ENCODE measurements around the gene RANBP10.
"Not testable (repeated sequence)": the region's sequence is repeated elsewhere in the genome, so short reads cannot be mapped to it uniquely, and the experiment has no call there.

The RANBP10 gene

DNA sequence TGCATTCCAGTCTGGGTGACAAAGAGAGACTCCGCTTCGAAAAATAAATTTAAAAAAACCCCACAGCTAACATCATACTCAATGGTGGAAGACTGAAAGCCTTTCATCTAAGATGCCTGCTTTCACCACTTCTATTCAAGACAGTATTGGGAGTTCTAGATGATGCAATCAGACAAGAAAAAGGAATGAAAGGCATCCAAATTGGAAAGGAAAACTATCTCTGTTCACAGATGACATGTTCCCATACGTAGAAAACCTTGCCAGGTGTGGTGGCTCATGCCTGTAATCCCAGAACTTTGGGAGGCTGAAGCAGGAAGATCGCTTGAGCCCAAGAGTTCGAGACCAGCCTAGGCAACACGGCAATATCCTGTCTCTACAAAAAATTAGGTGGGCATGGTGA is 31.1 kb downstream of the RANBP10 start:
- no peak for DNase-seq

GRCh38 chr16:67774457-67774853 is 31.9 kb downstream of the RANBP10 start:
- DNase-seq: no peak

DNA sequence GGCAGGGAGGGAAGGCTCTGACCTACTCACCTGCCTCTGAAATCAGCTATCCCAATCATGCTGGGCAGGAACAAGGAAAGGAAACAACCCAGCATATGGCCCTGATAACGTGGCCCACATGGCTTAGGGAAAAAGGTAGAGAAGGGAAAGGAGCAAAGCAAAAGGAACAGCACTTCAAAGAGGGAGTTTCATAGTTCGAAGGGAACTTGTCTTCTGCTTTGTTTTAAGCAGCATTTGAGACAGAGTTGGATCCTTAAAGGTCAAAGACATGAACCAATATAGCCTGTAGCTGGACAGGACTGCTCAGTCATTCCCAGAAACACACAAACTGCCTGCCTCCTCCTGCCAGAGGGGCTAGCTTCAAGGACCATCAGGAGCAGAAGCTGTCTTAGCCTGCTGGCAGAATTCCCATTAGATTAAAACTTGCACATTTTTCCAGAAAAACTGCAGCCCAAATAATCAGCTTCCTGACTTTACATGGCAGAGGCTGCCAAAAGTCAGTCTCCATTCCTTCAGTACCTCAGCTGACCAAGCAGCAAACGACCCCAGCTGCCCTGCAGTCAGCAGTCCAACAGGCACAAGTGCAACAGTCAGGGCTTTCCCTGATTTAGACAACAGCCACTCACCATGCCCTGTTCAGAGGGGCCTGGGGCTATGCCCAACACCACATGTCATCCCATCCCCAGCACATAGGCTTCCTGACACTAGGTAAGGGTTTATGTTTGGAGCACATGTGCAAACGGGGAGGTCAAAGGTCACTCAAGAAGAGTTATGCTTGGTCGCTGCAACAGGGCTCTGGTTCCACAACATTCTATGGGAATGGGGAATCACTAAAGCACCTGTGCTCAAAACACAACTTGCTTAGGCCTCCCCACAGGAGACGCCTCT is 32.5 kb downstream of the RANBP10 start:
- no peak for DNase-seq

DNA sequence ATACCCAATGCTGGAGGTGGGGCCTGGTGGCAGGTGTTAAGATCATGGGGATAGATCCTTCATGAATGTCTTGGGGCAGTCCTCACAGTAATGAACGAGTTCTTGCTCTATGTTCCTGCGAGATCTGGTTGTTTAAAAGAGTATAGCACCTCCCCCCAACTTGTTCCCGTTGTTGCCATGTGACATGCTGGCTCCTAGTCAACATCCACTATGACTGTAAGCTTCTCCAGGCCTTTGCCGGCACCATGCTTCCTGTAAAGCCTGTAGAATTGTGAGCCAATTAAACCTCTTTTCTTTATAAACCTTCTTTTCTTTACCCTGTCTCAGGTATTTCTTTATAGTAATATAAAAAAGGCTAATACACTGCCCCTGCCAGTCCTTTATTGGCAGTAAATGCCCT is 33.3 kb downstream of the RANBP10 start:
- DNase-seq: no peak

- no peak for DNase-seq
These were observed 35.9 kb downstream of the RANBP10 start for GRCh38 chr16:67770346-67770991.

GRCh38 chr16:67767953-67768352 is 38.4 kb downstream of the RANBP10 start:
- no peak for DNase-seq

DNA sequence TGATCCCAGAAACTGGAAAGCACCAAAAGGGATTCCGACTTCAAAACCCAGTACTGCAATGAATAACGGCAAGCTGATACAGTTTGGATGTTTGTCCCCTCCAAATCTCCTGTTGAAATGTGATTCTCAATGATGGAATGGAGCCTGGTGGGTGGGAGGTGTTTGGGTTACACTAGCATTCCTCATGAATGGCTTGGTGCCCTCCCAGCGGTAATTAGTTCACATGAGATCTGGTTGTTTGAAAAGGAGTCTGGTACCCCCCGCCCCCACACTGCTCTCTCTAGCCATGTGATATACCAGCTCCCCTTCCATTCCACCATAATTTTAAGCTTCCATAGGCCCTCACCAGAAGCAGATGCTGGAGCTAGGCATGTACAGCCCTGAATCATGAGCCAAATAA is 40.1 kb downstream of the RANBP10 start:
- no peak for DNase-seq

DNA sequence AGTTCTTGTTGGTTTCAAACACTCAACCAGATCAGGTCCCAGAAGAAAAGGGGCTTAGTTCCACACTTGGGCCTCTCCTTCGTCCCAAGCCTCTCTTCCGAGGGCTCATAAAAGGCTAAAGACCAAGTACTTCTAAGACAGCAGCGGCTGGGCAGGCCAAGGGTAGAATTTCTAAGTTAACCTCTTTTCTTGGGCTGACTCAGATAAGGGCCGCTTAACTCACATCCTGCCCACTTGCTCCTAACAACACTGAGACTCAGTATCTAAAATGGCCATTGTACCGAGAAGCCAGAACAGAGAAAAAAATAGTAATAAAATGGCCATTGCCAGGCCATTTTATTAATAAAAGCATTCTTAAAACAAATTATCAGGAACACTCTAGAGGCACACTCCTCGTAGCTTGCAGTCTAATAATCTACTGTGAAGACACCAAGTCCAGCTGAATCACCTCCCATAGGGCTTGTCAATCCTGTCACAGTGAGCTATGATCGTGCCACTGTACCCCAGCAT is 42.1 kb downstream of the RANBP10 start:
- no peak for DNase-seq

DNA sequence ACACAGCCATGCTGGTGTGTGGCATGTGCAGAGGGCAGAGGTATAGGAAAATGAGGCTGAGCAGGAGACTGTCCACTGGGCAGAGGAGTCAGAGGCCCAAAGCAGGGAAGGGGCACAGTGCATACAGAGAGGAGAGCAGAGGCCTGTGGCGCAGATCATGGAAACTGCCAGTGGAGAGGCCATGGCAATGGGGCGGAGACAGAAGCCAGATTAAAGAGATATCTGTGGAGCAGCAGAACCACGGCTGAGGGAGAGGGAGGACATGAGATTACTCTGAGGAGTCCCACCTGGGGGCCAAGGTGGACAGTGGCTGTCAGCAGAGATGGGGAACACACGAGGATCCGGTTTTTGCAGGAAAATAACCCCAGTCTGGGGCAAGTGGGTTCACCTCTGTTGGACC is 43.3 kb downstream of the RANBP10 start:
- DNase-seq: no peak

GRCh38 chr16:67762385-67762784 is 44.0 kb downstream of the RANBP10 start:
- DNase-seq: no peak

DNA sequence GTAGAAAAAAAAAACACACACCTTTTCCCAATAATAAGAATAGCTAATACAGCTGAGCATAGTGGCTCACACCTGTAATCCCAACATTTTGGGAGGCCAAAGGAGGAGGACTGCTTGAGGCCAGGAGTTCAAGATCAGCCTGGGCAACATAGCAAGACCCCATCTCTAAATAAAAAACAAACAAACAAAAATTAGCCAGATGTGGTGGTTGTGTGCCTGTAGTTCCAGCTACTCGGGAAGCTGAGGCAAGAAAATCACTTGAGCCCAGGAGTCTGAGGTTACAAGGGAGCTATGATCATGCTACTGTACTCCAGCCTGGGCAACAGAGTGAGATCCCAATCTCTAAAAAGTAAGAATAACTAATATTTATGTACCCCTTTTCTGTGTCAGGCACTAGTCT is 44.4 kb downstream of the RANBP10 start:
- DNase-seq: no peak

GRCh38 chr16:67760956-67761230 is 45.5 kb downstream of the RANBP10 start:
- no peak for DNase-seq

- no peak for DNase-seq
These were observed 46.0 kb downstream of the RANBP10 start for GRCh38 chr16:67760206-67760955.

DNA sequence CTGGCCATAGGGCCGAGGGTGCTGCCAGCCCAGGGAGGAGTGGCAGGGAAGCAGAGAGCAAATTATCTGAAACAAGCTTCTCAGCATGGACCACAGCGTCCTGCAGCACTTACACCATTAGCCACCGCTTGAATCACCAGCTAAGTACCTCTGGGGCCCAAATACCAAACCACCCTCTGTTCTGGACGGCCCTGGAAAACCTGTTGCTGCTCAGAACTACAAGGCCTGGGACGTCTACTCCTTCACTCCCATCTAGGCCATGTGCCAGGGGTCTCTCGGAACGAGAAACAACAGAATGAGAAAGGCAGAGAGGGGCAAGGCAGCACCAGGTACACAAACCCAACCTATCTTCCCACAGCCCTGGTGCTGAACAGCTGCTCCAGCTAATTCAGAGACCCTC is 47.4 kb downstream of the RANBP10 start:
- no peak for DNase-seq

DNA sequence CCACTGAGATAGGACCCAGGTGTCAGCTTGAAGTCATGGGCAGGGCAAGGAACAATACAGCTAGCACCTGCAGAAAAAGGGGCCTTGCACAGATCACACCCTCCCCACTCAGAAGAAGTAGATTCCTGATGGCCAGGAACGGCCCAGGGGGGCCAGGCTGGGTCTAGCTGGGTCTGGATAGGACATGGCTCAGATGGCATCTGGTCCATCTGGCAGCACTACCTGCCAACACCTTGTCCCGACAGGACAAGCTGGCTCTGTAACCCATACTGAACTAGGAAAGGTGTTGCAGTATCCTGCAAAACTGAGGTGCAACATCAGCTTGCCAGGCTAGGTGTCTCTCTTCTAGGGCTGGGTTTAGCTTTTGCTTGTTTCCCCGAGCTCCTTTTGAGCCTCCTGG is 48.4 kb downstream of the RANBP10 start:
- no peak for DNase-seq

DNA sequence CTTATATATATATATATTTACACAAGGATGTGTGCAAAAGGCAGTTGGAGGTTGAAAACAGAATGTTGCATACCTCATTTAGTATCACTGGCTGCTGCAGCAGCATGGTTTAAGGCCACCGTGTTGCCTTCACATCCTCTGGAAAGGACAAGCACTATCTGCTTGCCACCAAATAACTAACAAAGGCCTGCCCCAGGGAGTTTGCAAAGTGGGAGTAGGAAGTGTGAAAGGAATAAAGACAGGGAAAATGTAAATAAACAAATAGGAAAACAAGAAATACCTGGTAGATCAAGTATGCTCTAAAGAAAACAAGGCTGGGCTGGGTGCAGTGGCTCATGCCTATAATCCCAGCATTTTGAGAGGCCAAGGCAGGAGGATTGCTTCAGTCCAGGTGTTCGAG is 53.7 kb downstream of the RANBP10 start:
- DNase-seq: no peak

GRCh38 chr16:67751331-67751730 is 55.0 kb downstream of the RANBP10 start:
- DNase-seq: not testable (repeated sequence)

DNA sequence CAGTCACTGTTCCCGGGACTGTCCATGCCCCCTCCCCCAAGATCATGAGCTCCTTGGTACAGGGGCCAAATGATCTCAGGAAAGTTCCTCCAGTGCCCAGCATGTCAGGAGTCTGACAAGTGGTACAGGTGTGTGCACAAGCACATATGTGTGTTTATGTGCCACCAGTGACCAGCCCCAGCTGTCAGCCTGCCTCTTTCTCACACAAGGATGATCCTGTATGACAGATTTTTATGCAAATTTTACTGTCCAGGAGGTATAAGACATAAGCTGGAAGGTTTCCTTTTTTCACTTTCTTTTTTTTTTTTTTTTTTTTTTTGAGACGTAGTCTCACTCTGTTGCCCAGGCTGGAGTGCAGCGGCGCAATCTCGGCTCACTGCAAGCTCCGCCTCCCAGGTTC is 55.9 kb downstream of the RANBP10 start:
- no peak for DNase-seq

- DNase-seq: no peak
These were observed 56.8 kb downstream of the RANBP10 start for GRCh38 chr16:67749436-67750078.

GRCh38 chr16:67748834-67749233 is 57.5 kb downstream of the RANBP10 start:
- DNase-seq: no peak

DNA sequence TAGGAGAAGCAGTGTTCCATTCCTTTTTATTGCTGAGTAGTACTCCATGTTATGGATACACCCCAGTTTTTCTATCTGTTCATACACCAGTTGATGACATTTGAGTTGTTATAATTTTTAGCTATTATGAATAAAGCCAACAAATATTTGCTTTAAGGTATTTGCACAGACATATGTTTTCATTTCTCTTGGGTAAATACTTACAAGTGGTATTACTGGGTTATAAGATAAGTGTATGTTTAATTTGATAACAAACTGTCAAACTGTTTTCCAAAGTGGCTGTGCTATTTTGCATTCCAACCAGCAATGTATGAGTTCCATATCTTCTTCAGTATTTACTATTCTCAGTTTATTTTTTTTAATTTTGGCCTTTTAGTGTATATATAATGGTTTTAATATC is 59.5 kb downstream of the RANBP10 start:
- DNase-seq: no peak

GRCh38 chr16:67741118-67741517 is 65.2 kb downstream of the RANBP10 start:
- no peak for DNase-seq

GRCh38 chr16:67740391-67740790 is 66.0 kb downstream of the RANBP10 start:
- DNase-seq: no peak
